Measurements from ENCODE around the gene ARL11. TPM values are rescaled to one million over a fixed set of nuclear protein-coding genes. Genes with fewer than 3 reads are reported as not detected.
"Not testable (repeated sequence)": the region's sequence is repeated elsewhere in the genome, so short reads cannot be mapped to it uniquely, and the experiment has no call there.

The ARL11 gene
- total RNA-seq, 2 donors from 2014 or later, result 0.24 to 0.49 TPM

- no peak overlapping the region for H3K27ac Mint-ChIP-seq
- no peaks in the 10 kb centered on the region for H3K27me3 ChIP-seq (ENCODE audit: control insufficient read depth, insufficient read depth, low read length, poor library complexity, severe bottlenecking)
- H3K4me3 Mint-ChIP-seq, result no peak overlapping the region
- no peak overlapping the region for H3K4me3 ChIP-seq (ENCODE audit: low read length)
- H3K4me1 Mint-ChIP-seq, result no peaks in the 10 kb centered on the region
- DNase-seq, result no peak
- H3K9me3 ChIP-seq (ENCODE audit: control insufficient read depth, low read length), result no peaks in the 10 kb centered on the region
- H3K4me1 ChIP-seq (ENCODE audit: control insufficient read depth, insufficient read depth, low read length), result peaks cover 3% of the 10 kb centered on the region
- WGBS, 2 experiments (ENCODE audit: insufficient coverage in 1 of 2, insufficient read length in 1 of 2), result 63 to 64% methylated on average over 2 of the region's 2 CpGs
- peaks cover 5% of the 10 kb centered on the region for H3K27me3 Mint-ChIP-seq (ENCODE audit: insufficient read depth)
- H3K9me3 Mint-ChIP-seq, result peaks cover 19% of the 10 kb centered on the region
- TF ChIP-seq, protein P1, sequence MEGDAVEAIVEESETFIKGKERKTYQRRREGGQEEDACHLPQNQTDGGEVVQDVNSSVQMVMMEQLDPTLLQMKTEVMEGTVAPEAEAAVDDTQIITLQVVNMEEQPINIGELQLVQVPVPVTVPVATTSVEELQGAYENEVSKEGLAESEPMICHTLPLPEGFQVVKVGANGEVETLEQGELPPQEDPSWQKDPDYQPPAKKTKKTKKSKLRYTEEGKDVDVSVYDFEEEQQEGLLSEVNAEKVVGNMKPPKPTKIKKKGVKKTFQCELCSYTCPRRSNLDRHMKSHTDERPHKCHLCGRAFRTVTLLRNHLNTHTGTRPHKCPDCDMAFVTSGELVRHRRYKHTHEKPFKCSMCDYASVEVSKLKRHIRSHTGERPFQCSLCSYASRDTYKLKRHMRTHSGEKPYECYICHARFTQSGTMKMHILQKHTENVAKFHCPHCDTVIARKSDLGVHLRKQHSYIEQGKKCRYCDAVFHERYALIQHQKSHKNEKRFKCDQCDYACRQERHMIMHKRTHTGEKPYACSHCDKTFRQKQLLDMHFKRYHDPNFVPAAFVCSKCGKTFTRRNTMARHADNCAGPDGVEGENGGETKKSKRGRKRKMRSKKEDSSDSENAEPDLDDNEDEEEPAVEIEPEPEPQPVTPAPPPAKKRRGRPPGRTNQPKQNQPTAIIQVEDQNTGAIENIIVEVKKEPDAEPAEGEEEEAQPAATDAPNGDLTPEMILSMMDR (conservative IDR thresholded peaks at IDR 0.05), result no peak
- H3K36me3 ChIP-seq (ENCODE audit: control insufficient read depth, insufficient read depth, low read length), result no peaks in the 10 kb centered on the region
- H3K36me3 Mint-ChIP-seq (ENCODE audit: low read depth), result no peaks in the 10 kb centered on the region
- H3K9ac ChIP-seq (ENCODE audit: extremely low read depth, low read length, poor library complexity, severe bottlenecking), result no peak overlapping the region
- no peak overlapping the region for H3K27ac ChIP-seq (ENCODE audit: low read depth, low read length)
Measured at GRCh38 chr13:49596221-49596620, 32.1 kb upstream of the ARL11 start.

DNA sequence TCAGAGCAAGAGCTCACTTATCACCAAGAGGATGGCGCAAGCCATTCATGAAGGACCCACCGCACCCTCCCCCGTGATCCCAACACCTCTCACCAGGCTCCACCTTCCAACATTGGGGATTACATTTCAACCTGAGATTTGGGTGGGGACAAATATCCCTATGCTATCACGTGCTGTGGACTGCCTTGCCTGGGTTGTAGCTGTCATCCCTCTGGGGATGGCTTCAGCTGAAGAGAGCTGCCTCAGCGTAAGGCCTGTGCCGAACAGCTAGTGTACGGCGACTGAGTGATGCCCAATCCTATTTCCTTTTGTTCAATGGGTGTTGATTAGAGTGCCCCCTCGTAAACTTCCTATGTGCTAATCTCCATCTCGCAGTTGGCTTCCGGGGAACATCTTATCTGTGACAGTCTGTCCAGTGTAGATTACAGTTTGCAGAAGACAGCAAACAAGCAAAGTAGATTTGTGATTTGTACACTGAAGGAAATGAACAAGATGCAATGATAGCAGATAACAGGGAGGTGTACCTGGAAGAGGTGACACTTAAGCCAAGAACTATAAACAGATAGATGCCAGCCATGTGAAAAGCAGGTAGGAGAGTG lies 31.2 kb upstream of the ARL11 start:
- peaks cover 10% of the 10 kb centered on the region for H3K9me3 Mint-ChIP-seq
- TF ChIP-seq, protein P1 (conservative IDR thresholded peaks at IDR 0.05), result no peak
- no peaks in the 10 kb centered on the region for H3K36me3 Mint-ChIP-seq (ENCODE audit: low read depth)
- H3K4me1 ChIP-seq (ENCODE audit: control insufficient read depth, insufficient read depth, low read length), result peaks cover 3% of the 10 kb centered on the region
- no peak overlapping the region for H3K9ac ChIP-seq (ENCODE audit: extremely low read depth, low read length, poor library complexity, severe bottlenecking)
- H3K36me3 ChIP-seq (ENCODE audit: control insufficient read depth, insufficient read depth, low read length), result no peaks in the 10 kb centered on the region
- no peak overlapping the region for H3K27ac Mint-ChIP-seq
- no peak overlapping the region for H3K4me3 ChIP-seq (ENCODE audit: low read length)
- H3K4me1 Mint-ChIP-seq, result no peaks in the 10 kb centered on the region
- DNase-seq, result no peak
- no peaks in the 10 kb centered on the region for H3K9me3 ChIP-seq (ENCODE audit: control insufficient read depth, low read length)
- WGBS, 2 experiments (ENCODE audit: insufficient coverage in 1 of 2, insufficient read length in 1 of 2), result 90 to 96% methylated on average over 5 to 11 of the region's 11 CpGs
- no peak overlapping the region for H3K4me3 Mint-ChIP-seq
- H3K27ac ChIP-seq (ENCODE audit: low read depth, low read length), result no peak overlapping the region
- no peaks in the 10 kb centered on the region for H3K27me3 ChIP-seq (ENCODE audit: control insufficient read depth, insufficient read depth, low read length, poor library complexity, severe bottlenecking)
- peaks cover 2% of the 10 kb centered on the region for H3K27me3 Mint-ChIP-seq (ENCODE audit: insufficient read depth)

GRCh38 chr13:49602005-49602404 lies 26.3 kb upstream of the ARL11 start:
- H3K9ac ChIP-seq (ENCODE audit: extremely low read depth, low read length, poor library complexity, severe bottlenecking), result no peak overlapping the region
- H3K27me3 ChIP-seq (ENCODE audit: control insufficient read depth, insufficient read depth, low read length, poor library complexity, severe bottlenecking), result no peaks in the 10 kb centered on the region
- Mint-ChIP-seq H3K4me1 (no peaks in the 10 kb centered on the region), H3K4me3 (no peak overlapping the region), H3K9me3 (peaks cover 2% of the 10 kb centered on the region), H3K27me3 (ENCODE audit: insufficient read depth) (no peaks in the 10 kb centered on the region), H3K27ac (no peak overlapping the region), H3K36me3 (ENCODE audit: low read depth) (no peaks in the 10 kb centered on the region)
- TF ChIP-seq, protein P1 (conservative IDR thresholded peaks at IDR 0.05), result no peak
- H3K27ac ChIP-seq (ENCODE audit: low read depth, low read length), result no peak overlapping the region
- no peaks in the 10 kb centered on the region for H3K36me3 ChIP-seq (ENCODE audit: control insufficient read depth, insufficient read depth, low read length)
- DNase-seq, result no peak
- H3K9me3 ChIP-seq (ENCODE audit: control insufficient read depth, low read length), result no peaks in the 10 kb centered on the region
- H3K4me1 ChIP-seq (ENCODE audit: control insufficient read depth, insufficient read depth, low read length), result no peaks in the 10 kb centered on the region
- 88 to 89% methylated on average over 1 of the region's 1 CpG for WGBS, 2 experiments (ENCODE audit: insufficient coverage in 1 of 2, insufficient read length in 1 of 2)
- H3K4me3 ChIP-seq (ENCODE audit: low read length), result no peak overlapping the region

DNA sequence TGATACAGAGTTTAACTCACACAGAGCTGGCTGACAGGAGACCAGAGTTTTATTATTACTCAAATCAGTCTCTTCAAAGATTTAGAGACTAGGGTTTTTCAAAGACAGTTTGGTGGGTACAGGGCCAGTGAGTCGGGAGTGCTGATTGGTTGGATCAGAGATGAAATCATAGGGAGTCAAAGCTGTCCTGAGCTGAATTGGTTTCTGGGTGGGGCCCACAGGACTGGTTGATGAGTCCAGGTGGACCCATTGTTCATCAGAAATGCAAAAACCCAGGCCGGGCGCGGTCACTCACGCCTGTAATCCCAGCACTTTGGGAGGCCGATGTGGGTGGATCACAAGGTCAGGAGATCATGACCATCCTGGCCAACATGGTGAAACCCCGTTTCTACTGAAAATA lies 25.7 kb upstream of the ARL11 start:
- H3K4me3 ChIP-seq (ENCODE audit: low read length); H3K27ac ChIP-seq (ENCODE audit: low read depth, low read length); H3K4me3 Mint-ChIP-seq; H3K27ac Mint-ChIP-seq; H3K27me3 Mint-ChIP-seq (ENCODE audit: insufficient read depth); H3K9me3 ChIP-seq (ENCODE audit: control insufficient read depth, low read length); DNase-seq; H3K36me3 ChIP-seq (ENCODE audit: control insufficient read depth, insufficient read depth, low read length); H3K4me1 Mint-ChIP-seq; H3K4me1 ChIP-seq (ENCODE audit: control insufficient read depth, insufficient read depth, low read length); H3K36me3 Mint-ChIP-seq (ENCODE audit: low read depth); H3K27me3 ChIP-seq (ENCODE audit: control insufficient read depth, insufficient read depth, low read length, poor library complexity, severe bottlenecking); H3K9me3 Mint-ChIP-seq; H3K9ac ChIP-seq (ENCODE audit: extremely low read depth, low read length, poor library complexity, severe bottlenecking): not testable (repeated sequence)
- WGBS, 2 experiments (ENCODE audit: insufficient coverage in 1 of 2, insufficient read length in 1 of 2), result 93% methylated on average over 5 to 7 of the region's 7 CpGs
